Measurements from ENCODE around the gene GMEB1.

DNA sequence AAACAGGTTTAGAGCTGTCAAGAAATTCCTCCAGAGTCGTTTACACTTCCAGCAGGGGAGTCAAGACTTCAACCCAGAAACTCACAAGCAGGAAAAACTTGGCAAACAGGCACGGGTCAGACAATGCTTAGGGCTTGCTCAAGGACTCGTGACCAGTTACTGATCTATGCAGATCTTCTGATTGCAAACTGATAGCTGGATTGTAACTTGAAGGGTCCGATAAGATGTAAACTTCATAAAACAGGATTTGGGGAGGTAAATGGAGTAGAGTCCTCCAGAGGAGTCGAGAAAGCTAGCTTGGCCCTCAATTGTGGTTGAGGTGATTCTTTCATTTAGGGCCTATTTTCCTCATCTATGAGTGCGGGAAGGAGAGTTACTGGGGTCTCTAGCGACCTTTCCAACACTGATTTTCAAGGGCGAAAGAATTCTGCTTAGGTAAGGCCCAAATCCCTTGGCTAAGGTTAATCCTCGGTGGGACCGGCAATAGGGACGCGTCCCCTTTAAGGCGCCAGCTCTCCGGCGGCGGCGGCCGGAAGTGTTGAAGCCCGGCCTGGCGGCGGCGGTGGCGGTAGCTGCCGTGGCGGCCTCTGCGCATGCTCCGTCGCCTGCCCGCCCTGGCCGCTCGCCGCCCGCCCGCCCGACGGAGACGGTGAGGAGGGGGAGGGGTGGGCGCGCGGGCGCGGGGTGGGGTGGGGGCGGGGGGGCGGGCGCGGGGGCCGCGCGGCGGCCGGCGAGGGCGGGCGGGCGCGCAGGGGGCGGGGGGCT, at the start of gene GMEB1:
- TF ChIP-seq, protein P1, sequence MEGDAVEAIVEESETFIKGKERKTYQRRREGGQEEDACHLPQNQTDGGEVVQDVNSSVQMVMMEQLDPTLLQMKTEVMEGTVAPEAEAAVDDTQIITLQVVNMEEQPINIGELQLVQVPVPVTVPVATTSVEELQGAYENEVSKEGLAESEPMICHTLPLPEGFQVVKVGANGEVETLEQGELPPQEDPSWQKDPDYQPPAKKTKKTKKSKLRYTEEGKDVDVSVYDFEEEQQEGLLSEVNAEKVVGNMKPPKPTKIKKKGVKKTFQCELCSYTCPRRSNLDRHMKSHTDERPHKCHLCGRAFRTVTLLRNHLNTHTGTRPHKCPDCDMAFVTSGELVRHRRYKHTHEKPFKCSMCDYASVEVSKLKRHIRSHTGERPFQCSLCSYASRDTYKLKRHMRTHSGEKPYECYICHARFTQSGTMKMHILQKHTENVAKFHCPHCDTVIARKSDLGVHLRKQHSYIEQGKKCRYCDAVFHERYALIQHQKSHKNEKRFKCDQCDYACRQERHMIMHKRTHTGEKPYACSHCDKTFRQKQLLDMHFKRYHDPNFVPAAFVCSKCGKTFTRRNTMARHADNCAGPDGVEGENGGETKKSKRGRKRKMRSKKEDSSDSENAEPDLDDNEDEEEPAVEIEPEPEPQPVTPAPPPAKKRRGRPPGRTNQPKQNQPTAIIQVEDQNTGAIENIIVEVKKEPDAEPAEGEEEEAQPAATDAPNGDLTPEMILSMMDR (optimal IDR thresholded peaks at IDR 0.05 in 1 of 3, IDR thresholded peaks at IDR 0.05 in 1 of 3, conservative IDR thresholded peaks at IDR 0.05 in 1 of 3; ENCODE audit: extremely low read depth in 1 of 3, insufficient read depth in 2 of 3, low read length in 3 of 3): no peak
- TF ChIP-seq EZH2 (IDR thresholded peaks at IDR 0.05; ENCODE audit: low read length): no peak
